Stomach (tissue), 9 donors: ENCODE results near the gene TTN. TPM values are rescaled to one million over a fixed set of nuclear protein-coding genes. Genes with fewer than 3 reads are reported as not detected.

Experiments
- DNase-seq, 2 donors: peaks; one replicate each; pipeline versions ENCODE4 v3.0.0 to v3.0.0-alpha.2; 2013 to 2019
- H3K27ac ChIP-seq, 5 donors: fragments of 200-600 bp in 4 of 5; sonication (generic) in 4 of 5; one replicate each; pipeline ENCODE4 v1.5.1; 2013 to 2019; ENCODE audit warnings: mild to moderate bottlenecking in 1 of 5, moderate library complexity in 1 of 5
- H3K27me3 ChIP-seq, 3 donors: fragments of 200-600 bp; sonication (generic); one replicate each; pipeline ENCODE4 v1.5.1; 2017 to 2019; ENCODE audit warnings: mixed run types in 1 of 3
- H3K36me3 ChIP-seq, 4 donors: fragments of 200-600 bp; sonication (generic); 1 replicate in 3 of 4; 2 replicates in 1 of 4; pipeline ENCODE4 v1.5.1; 2016 to 2019
- H3K4me1 ChIP-seq, 4 donors: fragments of 200-600 bp; sonication (generic); one replicate each; pipeline ENCODE4 v1.5.1; 2016 to 2019
- H3K4me3 ChIP-seq, 4 donors: fragments of 200-600 bp; sonication (generic) in 3 of 4; one replicate each; pipeline ENCODE4 v1.5.1; 2016 to 2019; ENCODE audit warnings: mild to moderate bottlenecking in 1 of 4
- H3K9me3 ChIP-seq, 4 donors: fragments of 200-600 bp; sonication (generic); one replicate each; pipeline ENCODE4 v1.5.1; 2016 to 2019
- EP300 ChIP-seq: sonication (generic); formaldehyde crosslinking; IDR thresholded peaks from one replicate; pipeline ENCODE4 v1.6.1; 2017; ENCODE audit warnings: antibody characterized with exemption
- POLR2A ChIP-seq, 4 donors: fragments of 450-650 bp; IDR thresholded peaks; one replicate each; pipeline ENCODE4 v1.6.1; 2016; ENCODE audit warnings: antibody characterized with exemption in 4 of 4, control low read depth in 2 of 4, mild to moderate bottlenecking in 1 of 4, moderate library complexity in 1 of 4
- POLR2AphosphoS5 ChIP-seq, 3 donors: sonication (generic); formaldehyde crosslinking; IDR thresholded peaks; one replicate each; pipeline ENCODE4 v1.6.1; 2016; ENCODE audit warnings: antibody characterized with exemption in 3 of 3
- WGBS, 5 donors: extraction: QIAGEN DNeasy Blood & Tissue Kit in 3 of 5; methylation state at CpG; one replicate each; pipeline versions ENCODE4 v1.1.5 to v1.1.7; 2013 to 2018; 5-methylcytosine and 5-hydroxymethylcytosine counted together
- intact Hi-C: fragments of 100-400 bp; cut with DNase I; formaldehyde crosslinking; loops from one replicate; pipeline ENCODE4 v1.15.1; 2023; ENCODE audit warnings: low total_unique reads
- polyA plus RNA-seq, 3 donors: library from polyadenylated mRNA; stranded (reverse); fragments of 200-250 nt; gene quantifications; one replicate each; pipeline ENCODE4 v1.2.3, GENCODE V29; 2013
- total RNA-seq, 5 donors: library from RNA; depleted of rRNA; stranded (reverse); fragments of >200 nt; gene quantifications; one replicate each; pipeline versions ENCODE4 v1.1.0 to v1.2.3, GENCODE V29; 2014 to 2016
- TF ChIP-seq, protein P1 (sequence below), 7 experiments: fragments of 450-650 bp in 4 of 7; fragments of 200-600 bp in 3 of 7; sonication (generic) in 3 of 7; IDR thresholded peaks; one replicate each; pipeline ENCODE4 v1.5.1; 2016 to 2019; ENCODE audit warnings: antibody characterized with exemption in 7 of 7, control low read depth in 2 of 7, mild to moderate bottlenecking in 1 of 7
- donor health status: healthy with polysubstance abuse.
- donor health status: Bipolar disorder and iron deficiency.
- donor health status: healthy.

The TTN gene
- total and polyA plus RNA-seq, 8 donors: 0.03 to 12.8 (median 2.2) TPM

DNA sequence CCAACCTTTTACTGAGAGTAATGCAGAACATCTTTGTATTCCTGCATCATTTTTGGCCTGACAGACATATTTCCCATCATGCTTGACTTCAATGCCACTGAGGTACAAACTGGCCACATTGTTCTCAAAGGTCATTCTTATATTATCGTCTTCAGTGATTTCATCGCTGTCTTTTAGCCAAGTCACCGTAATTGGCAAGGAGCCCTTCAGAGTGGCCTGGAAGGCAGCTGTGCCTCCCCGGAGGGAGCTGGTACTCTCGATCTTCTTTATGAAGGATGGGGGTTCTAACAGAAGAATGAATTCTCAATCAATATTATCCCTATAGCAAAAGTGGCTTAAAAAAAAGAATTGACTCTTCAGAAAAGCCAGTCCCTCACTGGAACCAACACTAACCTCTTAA, 75.9 kb downstream of the TTN start:
- no peak for DNase-seq
- Histone ChIP-seq H3K4me1 (no peaks in the 10 kb centered on the region), H3K9me3 (no peaks in the 10 kb centered on the region), H3K27ac (no peak overlapping the region), H3K27me3 (no peaks in the 10 kb centered on the region), H3K4me3 (no peak overlapping the region), H3K36me3 (no peaks in the 10 kb centered on the region)
- WGBS, 5 donors: 94 to 98% (median 95%) methylated on average over 5 of the region's 5 CpGs
- TF ChIP-seq, protein P1, sequence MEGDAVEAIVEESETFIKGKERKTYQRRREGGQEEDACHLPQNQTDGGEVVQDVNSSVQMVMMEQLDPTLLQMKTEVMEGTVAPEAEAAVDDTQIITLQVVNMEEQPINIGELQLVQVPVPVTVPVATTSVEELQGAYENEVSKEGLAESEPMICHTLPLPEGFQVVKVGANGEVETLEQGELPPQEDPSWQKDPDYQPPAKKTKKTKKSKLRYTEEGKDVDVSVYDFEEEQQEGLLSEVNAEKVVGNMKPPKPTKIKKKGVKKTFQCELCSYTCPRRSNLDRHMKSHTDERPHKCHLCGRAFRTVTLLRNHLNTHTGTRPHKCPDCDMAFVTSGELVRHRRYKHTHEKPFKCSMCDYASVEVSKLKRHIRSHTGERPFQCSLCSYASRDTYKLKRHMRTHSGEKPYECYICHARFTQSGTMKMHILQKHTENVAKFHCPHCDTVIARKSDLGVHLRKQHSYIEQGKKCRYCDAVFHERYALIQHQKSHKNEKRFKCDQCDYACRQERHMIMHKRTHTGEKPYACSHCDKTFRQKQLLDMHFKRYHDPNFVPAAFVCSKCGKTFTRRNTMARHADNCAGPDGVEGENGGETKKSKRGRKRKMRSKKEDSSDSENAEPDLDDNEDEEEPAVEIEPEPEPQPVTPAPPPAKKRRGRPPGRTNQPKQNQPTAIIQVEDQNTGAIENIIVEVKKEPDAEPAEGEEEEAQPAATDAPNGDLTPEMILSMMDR (IDR thresholded peaks at IDR 0.05): no peak
- TF ChIP-seq POLR2AphosphoS5 (IDR thresholded peaks at IDR 0.05) (no peak), POLR2A (IDR thresholded peaks at IDR 0.05) (no peak), EP300 (no peak)
- intact Hi-C loops: no loop called here

DNA sequence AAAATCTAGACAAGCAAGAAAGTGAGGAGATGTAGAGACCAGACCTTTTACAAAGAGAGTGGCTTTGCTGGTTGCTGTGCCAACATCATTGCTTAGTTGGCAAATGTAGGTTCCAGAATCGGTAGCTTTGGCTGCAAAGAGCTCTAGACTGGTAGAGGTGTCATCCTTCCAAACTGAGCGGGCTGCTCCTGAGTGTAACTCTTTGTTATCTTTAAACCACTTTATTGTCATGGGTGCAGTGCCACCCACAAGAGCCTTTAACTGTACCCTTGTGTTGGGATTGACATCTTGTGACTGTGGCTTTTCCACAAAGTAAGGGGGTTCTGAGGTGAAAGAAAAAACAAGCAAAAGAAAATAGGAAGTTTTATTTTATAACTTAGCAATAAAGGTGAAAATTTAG, 77.2 kb downstream of the TTN start:
- no peak for DNase-seq
- intact Hi-C loops: no loop called here
- no peak overlapping the region for H3K27ac ChIP-seq
- no peaks in the 10 kb centered on the region for H3K4me1 ChIP-seq
- H3K36me3 ChIP-seq: no peaks in the 10 kb centered on the region
- TF ChIP-seq POLR2A (IDR thresholded peaks at IDR 0.05): no peak
- TF ChIP-seq, protein P1 (IDR thresholded peaks at IDR 0.05): no peak
- TF ChIP-seq EP300: no peak
- TF ChIP-seq POLR2AphosphoS5 (IDR thresholded peaks at IDR 0.05): no peak
- H3K9me3 ChIP-seq: no peaks in the 10 kb centered on the region
- WGBS, 5 donors: 90 to 96% (median 95%) methylated on average over 2 of the region's 2 CpGs
- no peak overlapping the region for H3K4me3 ChIP-seq
- H3K27me3 ChIP-seq: no peaks in the 10 kb centered on the region

DNA sequence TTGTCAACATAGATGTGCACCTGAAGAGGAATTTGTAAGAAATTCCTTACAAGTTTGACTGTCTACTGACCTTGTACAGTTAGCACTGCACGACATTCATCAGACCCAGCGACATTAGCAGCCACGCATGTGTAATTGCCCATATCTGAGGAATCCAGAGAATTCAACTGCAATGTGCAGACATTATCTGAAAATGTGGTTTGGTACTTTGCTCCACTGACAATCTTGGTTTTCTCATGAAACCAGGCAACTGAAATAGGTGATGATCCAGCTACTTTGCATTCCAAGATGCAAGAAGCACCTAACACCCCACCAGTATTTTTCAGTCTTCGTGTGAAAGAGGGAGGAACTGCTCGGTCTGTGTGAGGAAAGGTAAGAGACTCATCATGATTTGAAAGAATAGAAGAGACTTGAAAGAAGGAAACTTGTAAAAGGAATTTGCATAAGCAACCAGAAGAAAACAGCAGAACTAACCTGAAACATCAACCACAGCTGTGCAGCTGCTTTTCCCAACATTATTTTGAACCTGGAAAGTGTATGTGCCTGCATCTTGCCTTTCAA, 83.4 kb downstream of the TTN start:
- DNase-seq: no peak
- Histone ChIP-seq H3K27me3 (no peaks in the 10 kb centered on the region), H3K27ac (no peak overlapping the region), H3K4me3 (no peak overlapping the region), H3K36me3 (no peaks in the 10 kb centered on the region), H3K4me1 (no peaks in the 10 kb centered on the region), H3K9me3 (no peaks in the 10 kb centered on the region)
- intact Hi-C loops: no loop called here
- TF ChIP-seq POLR2AphosphoS5 (IDR thresholded peaks at IDR 0.05) (no peak), POLR2A (IDR thresholded peaks at IDR 0.05) (no peak), EP300 (no peak)
- TF ChIP-seq, protein P1 (IDR thresholded peaks at IDR 0.05): no peak
- 72 to 85% (median 78%) methylated on average over 5 of the region's 5 CpGs for WGBS, 5 donors

DNA sequence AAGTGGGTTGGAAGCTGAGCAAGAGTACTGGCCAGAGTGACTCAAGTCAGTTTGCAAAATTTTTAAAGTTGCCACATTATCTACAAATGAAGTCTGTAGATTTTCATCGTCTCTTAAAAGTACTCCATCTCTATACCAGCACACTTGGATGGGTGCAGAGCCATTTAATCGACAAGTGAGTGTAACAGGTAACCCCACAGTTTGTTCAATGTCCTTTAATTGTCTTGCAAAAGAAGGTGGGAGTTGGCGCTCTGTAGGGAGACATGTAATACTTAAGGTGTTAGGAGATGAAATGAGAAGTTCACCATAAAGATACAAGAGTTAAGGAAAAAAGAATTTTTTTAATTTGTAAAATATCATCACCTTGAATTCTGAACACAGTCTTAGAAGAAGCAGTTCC, 84.9 kb downstream of the TTN start:
- Histone ChIP-seq H3K4me3 (no peak overlapping the region), H3K4me1 (no peaks in the 10 kb centered on the region), H3K27ac (no peak overlapping the region), H3K36me3 (no peaks in the 10 kb centered on the region), H3K27me3 (no peaks in the 10 kb centered on the region), H3K9me3 (no peaks in the 10 kb centered on the region)
- intact Hi-C loops: no loop called here
- TF ChIP-seq, protein P1 (IDR thresholded peaks at IDR 0.05): no peak
- TF ChIP-seq POLR2A (IDR thresholded peaks at IDR 0.05): no peak
- TF ChIP-seq EP300: no peak
- TF ChIP-seq POLR2AphosphoS5 (IDR thresholded peaks at IDR 0.05): no peak
- DNase-seq: no peak
- 82 to 91% (median 89%) methylated on average over 3 of the region's 3 CpGs for WGBS, 5 donors
